Esophagus muscularis mucosa (tissue), 4 donors: ENCODE results near the gene SCO2. TPM values are rescaled to one million over a fixed set of nuclear protein-coding genes. Genes with fewer than 3 reads are reported as not detected.
A peak's percentile ranks its signal among the peaks of the same experiment; 100 is the strongest.
"Not testable (repeated sequence)": the region's sequence is repeated elsewhere in the genome, so short reads cannot be mapped to it uniquely, and the experiment has no call there.

Experiments used
- DNase-seq: peaks from one replicate; pipeline ENCODE4 v3.0.0-alpha.2; 2017; ENCODE audit errors: extremely low spot score
- H3K27ac ChIP-seq, 4 donors: fragments of 200-600 bp; sonication (generic); replicated peaks in 1 of 4; 1 replicate in 3 of 4; 2 replicates in 1 of 4; pipeline ENCODE4 v1.5.1; 2016 to 2019; ENCODE audit warnings: mild to moderate bottlenecking in 1 of 4
- H3K27me3 ChIP-seq, 4 donors: fragments of 200-600 bp; sonication (generic); one replicate each; pipeline versions ENCODE4 v1.5.1 to v1.6.0; 2016 to 2019
- H3K36me3 ChIP-seq, 4 donors: fragments of 200-600 bp; sonication (generic); one replicate each; pipeline ENCODE4 v1.5.1; 2016 to 2019
- H3K4me1 ChIP-seq, 4 donors: fragments of 200-600 bp; sonication (generic); one replicate each; pipeline ENCODE4 v1.5.1; 2016 to 2019
- H3K4me3 ChIP-seq, 4 donors: fragments of 200-600 bp; sonication (generic); 1 replicate in 2 of 4; 2 replicates in 2 of 4; pipeline ENCODE4 v1.5.1; 2016 to 2019; ENCODE audit warnings: mild to moderate bottlenecking in 4 of 4, moderate library complexity in 1 of 4
- H3K9me3 ChIP-seq, 4 donors: fragments of 200-600 bp; sonication (generic); 1 replicate in 3 of 4; 2 replicates in 1 of 4; pipeline ENCODE4 v1.5.1; 2016 to 2019
- EP300 ChIP-seq: sonication (generic); formaldehyde crosslinking; IDR thresholded peaks from one replicate; pipeline ENCODE4 v1.6.1; 2017; ENCODE audit warnings: antibody characterized with exemption
- POLR2A ChIP-seq: fragments of 450-650 bp; IDR thresholded peaks from one replicate; pipeline ENCODE4 v1.6.1; 2017; ENCODE audit warnings: antibody characterized with exemption, moderate library complexity, mild to moderate bottlenecking, low read depth
- POLR2AphosphoS5 ChIP-seq, 2 donors: sonication (generic); formaldehyde crosslinking; IDR thresholded peaks; one replicate each; pipeline ENCODE4 v1.6.1; 2017; ENCODE audit warnings: antibody characterized with exemption in 2 of 2
- WGBS: methylation state at CpG from one replicate; pipeline ENCODE4 v1.1.5; 2018; 5-methylcytosine and 5-hydroxymethylcytosine counted together
- intact Hi-C: fragments of 100-400 bp; cut with DNase I; formaldehyde crosslinking; loops from one replicate; pipeline ENCODE4 v1.15.1; 2023
- total RNA-seq, 4 donors: library from RNA; depleted of rRNA; stranded (reverse); fragments of >200 nt; gene quantifications; one replicate each; pipeline versions ENCODE4 v1.1.0 to v1.2.1, GENCODE V29; 2016
- TF ChIP-seq, protein P1 (sequence below), 3 experiments: fragments of 200-600 bp in 2 of 3; fragments of 450-650 bp in 1 of 3; sonication (generic) in 2 of 3; IDR thresholded peaks; one replicate each; pipeline ENCODE4 v1.5.1; 2017 to 2019; ENCODE audit warnings: antibody characterized with exemption in 3 of 3, mild to moderate bottlenecking in 2 of 3, moderate library complexity in 1 of 3

SCO2 gene
- total RNA-seq, 4 donors from 2014 or later, result 3.1 to 5.1 TPM; not detected in 2

DNA sequence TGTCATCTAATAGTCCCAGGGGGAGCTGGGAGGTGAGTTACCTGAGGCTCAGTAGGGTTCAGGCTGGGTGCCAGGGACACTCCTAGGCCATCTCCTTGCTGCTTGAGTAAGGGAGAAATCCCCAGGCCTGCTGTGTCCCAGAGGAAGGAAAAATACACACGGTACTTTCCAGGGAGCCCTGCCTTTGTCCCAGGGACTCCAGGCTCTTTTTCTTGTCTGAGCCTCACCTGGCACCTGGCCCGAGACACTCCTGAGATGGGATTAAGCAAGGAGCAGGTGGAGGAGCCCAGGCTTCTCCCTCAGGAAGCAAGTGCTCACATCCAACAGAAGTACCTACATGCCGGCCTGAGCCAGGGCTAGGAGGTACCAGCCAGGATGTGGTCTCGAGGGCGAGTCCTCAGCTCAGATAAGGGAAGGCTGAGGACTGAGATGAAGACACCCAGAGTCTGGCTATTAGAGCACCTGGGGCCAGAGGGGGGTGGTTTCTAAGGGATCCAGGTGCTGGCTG is 19.4 kb upstream of the SCO2 start:
- Histone ChIP-seq H3K4me3 (peak overlapping the region in 3 of 4 donors; percentile 30 to 48 (median 39)), H3K36me3 (no peaks in the 10 kb centered on the region), H3K4me1 (peaks cover 17 to 41% (median 38%) of the 10 kb centered on the region in 4 donors), H3K9me3 (no peaks in the 10 kb centered on the region), H3K27me3 (peaks cover 9 to 66% (median 22%) of the 10 kb centered on the region in 4 donors), H3K27ac (no peak overlapping the region)
- DNase-seq, result no peak
- WGBS, result 70% methylated on average over 5 of the region's 5 CpGs
- intact Hi-C loops, result loop anchor here (5.0 kb wide), 1 partner anchor 78 kb away; no protein-coding TSS in a partner anchor
- TF ChIP-seq POLR2A (no peak), POLR2AphosphoS5 (IDR thresholded peaks at IDR 0.05) (no peak), EP300 (no peak)
- TF ChIP-seq, protein P1, sequence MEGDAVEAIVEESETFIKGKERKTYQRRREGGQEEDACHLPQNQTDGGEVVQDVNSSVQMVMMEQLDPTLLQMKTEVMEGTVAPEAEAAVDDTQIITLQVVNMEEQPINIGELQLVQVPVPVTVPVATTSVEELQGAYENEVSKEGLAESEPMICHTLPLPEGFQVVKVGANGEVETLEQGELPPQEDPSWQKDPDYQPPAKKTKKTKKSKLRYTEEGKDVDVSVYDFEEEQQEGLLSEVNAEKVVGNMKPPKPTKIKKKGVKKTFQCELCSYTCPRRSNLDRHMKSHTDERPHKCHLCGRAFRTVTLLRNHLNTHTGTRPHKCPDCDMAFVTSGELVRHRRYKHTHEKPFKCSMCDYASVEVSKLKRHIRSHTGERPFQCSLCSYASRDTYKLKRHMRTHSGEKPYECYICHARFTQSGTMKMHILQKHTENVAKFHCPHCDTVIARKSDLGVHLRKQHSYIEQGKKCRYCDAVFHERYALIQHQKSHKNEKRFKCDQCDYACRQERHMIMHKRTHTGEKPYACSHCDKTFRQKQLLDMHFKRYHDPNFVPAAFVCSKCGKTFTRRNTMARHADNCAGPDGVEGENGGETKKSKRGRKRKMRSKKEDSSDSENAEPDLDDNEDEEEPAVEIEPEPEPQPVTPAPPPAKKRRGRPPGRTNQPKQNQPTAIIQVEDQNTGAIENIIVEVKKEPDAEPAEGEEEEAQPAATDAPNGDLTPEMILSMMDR (IDR thresholded peaks at IDR 0.05), result no peak

- intact Hi-C loops, result loop anchor here (5.0 kb wide), 1 partner anchor 78 kb away; no protein-coding TSS in a partner anchor
Measured at GRCh38 chr22:50544078-50544745, 18.8 kb upstream of the SCO2 start.

DNA sequence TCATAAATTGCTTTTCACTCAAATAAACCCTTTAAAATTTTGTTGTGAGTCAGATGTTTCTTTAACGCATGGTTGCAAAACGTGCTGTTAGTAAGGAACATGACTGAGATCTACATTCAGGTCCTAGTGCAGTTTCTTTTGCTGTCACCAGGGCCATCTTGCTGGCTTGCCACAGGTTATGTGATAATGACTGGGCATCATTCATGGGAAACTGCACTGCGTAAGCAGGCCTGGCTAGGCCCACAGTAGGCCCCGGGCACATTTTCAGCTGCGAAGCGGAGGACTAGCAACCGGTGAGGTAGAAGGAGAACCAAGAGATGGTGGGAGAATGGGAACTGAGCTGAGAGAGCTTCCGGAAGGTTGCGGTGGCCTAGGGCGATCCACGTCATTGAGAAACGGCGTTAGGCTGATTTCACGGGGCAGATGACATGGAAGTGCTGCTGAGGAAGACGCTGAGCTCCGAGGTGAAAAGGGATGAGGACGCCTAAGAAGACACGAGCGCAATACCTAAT is 17.1 kb upstream of the SCO2 start:
- Histone ChIP-seq H3K36me3 (no peaks in the 10 kb centered on the region), H3K4me3 (no peak overlapping the region), H3K9me3 (no peaks in the 10 kb centered on the region), H3K27ac (peak overlapping the region in 1 of 4 donors; percentile 20), H3K27me3 (peaks cover 0 to 61% (median 13%) of the 10 kb centered on the region in 4 donors), H3K4me1 (peaks cover 21 to 37% (median 36%) of the 10 kb centered on the region in 4 donors)
- intact Hi-C loops, result loop anchor here (5.0 kb wide), 1 partner anchor 80 kb away; no protein-coding TSS in a partner anchor
- TF ChIP-seq EP300, result no peak
- no peak for TF ChIP-seq POLR2AphosphoS5 (IDR thresholded peaks at IDR 0.05)
- TF ChIP-seq POLR2A, result no peak
- TF ChIP-seq, protein P1 (IDR thresholded peaks at IDR 0.05), result no peak
- no peak for DNase-seq
- 88% methylated on average over 19 of the region's 19 CpGs for WGBS

More at GRCh38 chr22:50544078-50544745, 18.8 kb upstream of the SCO2 start:
- no peaks in the 10 kb centered on the region for H3K36me3 ChIP-seq
- H3K27ac ChIP-seq, result peak overlapping the region in 1 of 4 donors; percentile 40
- H3K9me3 ChIP-seq, result no peaks in the 10 kb centered on the region
- DNase-seq, result no peak
- peaks cover 9 to 61% (median 22%) of the 10 kb centered on the region in 4 donors for H3K27me3 ChIP-seq
- WGBS, result 6% methylated on average over 17 of the region's 52 CpGs
- H3K4me3 ChIP-seq, result peak overlapping the region; percentile 30 to 48 (median 35)
- TF ChIP-seq POLR2A (no peak), POLR2AphosphoS5 (IDR thresholded peaks at IDR 0.05) (peak in 1 of 2 donors; percentile 38), EP300 (no peak)
- TF ChIP-seq, protein P1 (IDR thresholded peaks at IDR 0.05), result peak; percentile 37 to 55 (median 46)
- peaks cover 20 to 42% (median 41%) of the 10 kb centered on the region in 4 donors for H3K4me1 ChIP-seq

GRCh38 chr22:50541667-50542026 is 16.2 kb upstream of the SCO2 start:
- Histone ChIP-seq H3K27ac (peak overlapping the region; percentile 2 to 81 (median 28)), H3K4me1 (peaks cover 21 to 29% (median 28%) of the 10 kb centered on the region in 4 donors), H3K27me3 (peaks cover 0 to 61% (median 8%) of the 10 kb centered on the region in 4 donors)
- DNase-seq, H3K4me3 ChIP-seq, H3K9me3 ChIP-seq, H3K36me3 ChIP-seq: not testable (repeated sequence)
- TF ChIP-seq POLR2AphosphoS5 (IDR thresholded peaks at IDR 0.05), result peak in 1 of 2 donors; percentile 30
- intact Hi-C loops, result loop anchor here (5.0 kb wide), 1 partner anchor 81 kb away; no protein-coding TSS in a partner anchor
- 63% methylated on average over 5 of the region's 5 CpGs for WGBS

DNA sequence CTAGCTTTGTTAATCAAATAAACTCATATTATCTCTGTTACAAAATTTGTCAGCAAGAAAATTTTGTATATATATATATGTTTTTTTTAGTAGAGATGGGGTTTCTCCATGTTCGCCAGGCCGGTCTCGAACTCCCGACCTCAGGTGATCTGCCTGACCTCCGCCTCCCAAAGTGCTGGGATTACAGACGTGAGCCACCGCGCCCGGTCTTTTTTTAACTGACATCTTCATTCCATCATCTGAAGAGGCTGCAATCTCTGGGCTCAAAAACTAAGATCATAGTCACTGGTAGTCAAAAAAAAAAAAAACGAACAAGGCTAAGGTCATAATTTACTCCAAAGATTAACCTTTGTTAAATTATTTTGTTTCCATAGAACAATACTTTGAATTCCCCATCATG is 15.0 kb upstream of the SCO2 start:
- Histone ChIP-seq H3K27me3 (peaks cover 0 to 61% (median 3%) of the 10 kb centered on the region in 4 donors), H3K9me3 (no peaks in the 10 kb centered on the region), H3K4me1 (peaks cover 21 to 28% (median 26%) of the 10 kb centered on the region in 4 donors), H3K4me3 (no peak overlapping the region), H3K27ac (peak overlapping the region in 2 of 4 donors; percentile 73 to 81), H3K36me3 (no peaks in the 10 kb centered on the region)
- TF ChIP-seq POLR2A (no peak), EP300 (no peak), POLR2AphosphoS5 (IDR thresholded peaks at IDR 0.05) (no peak)
- TF ChIP-seq, protein P1 (IDR thresholded peaks at IDR 0.05), result no peak
- WGBS, result 85% methylated on average over 10 of the region's 10 CpGs
- intact Hi-C loops, result loop anchor here (5.0 kb wide), 1 partner anchor 82 kb away; no protein-coding TSS in a partner anchor
- DNase-seq, result no peak
